GM21367 (cell line): Measurements from ENCODE around the gene SEC11A.

Experiments
- ATAC-seq: cut with Tn5 transposase; IDR thresholded peaks from one replicate; pipeline ENCODE4 v1.9.1; 2021; ENCODE audit not compliant: unreplicated experiment

The SEC11A gene

GRCh38 chr15:84685304-84685703 lies 30.6 kb downstream of the SEC11A start:
- ATAC-seq: no peak

GRCh38 chr15:84684092-84684491 lies 31.8 kb downstream of the SEC11A start:
- ATAC-seq: no peak

DNA sequence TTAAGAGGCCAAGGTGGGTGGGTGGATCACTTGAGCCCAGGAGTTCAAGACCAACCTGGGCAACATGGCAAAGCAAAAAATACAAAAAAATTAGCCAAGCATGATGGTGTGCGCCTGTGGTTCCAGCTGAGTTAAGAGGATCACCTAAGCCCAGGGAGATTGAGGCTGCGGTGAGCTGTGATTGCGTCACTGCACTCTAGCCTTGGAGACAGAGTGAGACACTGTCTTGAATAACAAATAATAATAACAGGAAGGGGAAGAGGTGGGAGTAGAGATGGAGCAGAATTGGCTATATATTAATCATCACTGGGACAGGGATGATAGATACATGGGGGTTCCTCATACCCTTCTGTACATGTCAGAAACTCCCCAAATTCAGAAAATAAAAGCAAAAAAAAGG lies 34.1 kb downstream of the SEC11A start:
- ATAC-seq: no peak

GRCh38 chr15:84671211-84671610 lies 44.7 kb downstream of the SEC11A start:
- ATAC-seq: no peak

GRCh38 chr15:84669726-84670125 lies 46.2 kb downstream of the SEC11A start:
- no peak for ATAC-seq

DNA sequence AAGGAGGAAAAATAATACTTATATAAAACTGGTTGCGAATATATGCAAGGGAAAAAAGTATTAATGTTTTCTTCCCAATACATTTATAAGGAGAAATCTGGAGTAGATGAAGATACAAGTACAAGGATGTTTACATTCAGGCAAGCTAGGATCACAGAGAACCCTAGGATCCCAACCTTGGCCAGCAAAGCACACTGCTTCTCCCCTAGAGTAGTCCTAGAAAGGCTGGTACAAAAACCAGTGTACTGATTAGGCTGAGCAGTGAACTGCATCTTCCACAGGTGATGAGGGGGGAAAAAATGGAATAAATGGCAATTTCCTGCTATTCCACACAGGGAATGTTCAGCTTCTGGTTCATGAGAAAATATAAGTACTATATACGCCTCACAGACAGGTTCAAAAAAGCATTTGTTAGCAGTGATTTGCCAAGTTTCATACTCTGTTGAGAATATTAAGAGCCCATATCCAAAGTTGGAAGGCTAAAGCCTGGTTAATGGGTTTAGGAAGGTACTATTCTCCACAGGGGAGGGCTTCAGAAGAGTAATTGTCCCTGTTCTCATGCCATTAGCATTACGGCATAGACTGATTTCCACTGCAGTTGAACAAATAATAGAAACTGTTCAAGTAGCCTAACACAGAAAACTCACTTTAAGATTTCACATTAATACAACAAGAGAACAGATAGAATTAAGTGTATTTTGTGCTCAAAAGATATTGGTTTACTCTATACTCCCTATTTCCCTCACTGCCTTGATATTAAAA lies 47.5 kb downstream of the SEC11A start:
- ATAC-seq: no peak

GRCh38 chr15:84666373-84666772 lies 49.6 kb downstream of the SEC11A start:
- no peak for ATAC-seq

DNA sequence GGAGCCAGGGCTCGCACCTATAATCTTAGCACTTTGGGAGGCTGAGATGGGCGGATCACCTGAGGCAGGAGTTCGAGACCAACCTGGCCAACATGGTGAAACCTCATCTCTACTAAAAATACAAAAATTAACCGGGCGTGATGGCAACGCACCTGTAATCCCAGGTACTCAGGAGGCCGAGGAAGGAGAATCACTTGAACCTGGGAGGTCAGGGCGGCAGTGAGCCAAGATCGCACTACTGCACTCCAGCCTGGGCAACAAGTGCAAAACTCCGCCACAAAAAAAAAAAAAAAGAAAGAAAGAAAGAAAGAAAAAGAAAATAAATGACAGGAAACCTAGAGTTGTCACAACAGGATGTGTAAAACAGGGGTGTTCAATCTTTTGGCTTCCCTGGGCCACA lies 54.9 kb downstream of the SEC11A start:
- ATAC-seq: no peak

- ATAC-seq: no peak
Measured at GRCh38 chr15:84659904-84660781, 55.8 kb downstream of the SEC11A start.

DNA sequence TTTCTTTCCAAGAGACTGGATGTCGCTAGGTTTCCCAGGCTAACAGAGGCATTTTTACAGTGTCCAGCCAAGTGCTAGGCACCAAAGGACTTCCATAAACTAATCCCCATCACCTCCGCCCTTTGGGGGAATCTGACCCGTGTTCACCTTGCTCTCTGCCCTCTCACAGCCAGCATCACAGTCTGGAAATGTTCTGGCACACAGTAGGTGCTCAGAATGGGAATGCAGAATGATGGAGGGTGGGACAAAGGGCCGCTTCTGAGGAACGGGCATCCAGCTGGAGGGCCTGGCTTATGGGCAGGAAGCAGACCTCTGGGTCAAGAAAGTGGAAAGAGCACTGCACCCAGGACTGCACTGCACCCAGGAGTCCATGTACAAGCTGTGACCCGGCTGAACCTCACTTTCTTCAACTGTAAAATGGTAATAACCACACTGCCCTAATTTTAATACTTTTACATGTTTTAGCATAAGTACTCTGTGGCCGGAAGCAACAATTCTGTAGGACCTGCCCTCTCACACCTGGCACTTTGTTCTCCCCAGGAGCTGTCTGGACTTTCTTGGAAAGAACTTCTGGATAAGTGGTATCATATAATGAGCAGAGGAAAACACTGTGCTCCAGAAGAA lies 57.0 kb downstream of the SEC11A start:
- ATAC-seq: no peak

DNA sequence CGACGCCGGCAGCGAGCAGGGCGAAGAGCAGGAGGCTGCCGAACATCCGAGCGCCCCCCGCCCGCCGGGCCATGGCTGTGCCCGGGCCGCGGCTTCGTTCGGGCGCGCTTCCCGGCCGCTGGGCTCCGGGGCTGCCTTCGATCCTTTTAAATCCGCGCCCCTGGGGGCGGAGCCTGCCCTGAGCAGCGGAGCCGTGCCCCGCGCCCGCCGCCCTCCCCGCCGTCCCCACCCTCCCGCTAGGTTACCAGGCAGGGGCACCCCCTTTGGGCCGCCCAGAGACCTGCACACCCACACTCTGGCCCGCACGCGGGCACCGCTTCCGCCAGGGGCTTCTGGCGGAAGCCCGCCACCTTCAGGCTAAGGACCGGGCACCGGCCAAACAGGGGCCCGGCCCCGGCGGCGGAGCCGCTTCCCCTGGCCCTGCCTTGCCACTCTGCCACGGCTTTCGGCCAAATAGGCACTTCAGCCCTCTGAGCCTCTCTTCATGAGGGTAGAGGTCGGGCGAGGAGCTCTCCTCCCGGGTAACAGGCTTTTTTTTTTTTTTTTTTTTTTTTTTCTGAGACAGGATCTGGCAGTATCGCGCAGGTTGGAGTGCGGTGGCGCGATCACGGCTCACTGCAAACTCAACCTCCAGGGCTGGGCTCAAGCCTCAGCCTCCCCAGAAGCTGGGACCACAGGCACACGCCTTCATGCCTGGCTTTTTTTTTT lies 57.7 kb downstream of the SEC11A start, which contains the start of gene NMB:
Gene NMB (minus strand): TSS at position 120 of the 708 bp plus-strand sequence. CDS start 47 bp downstream, at position 73.
- peak; percentile 42 for ATAC-seq

DNA sequence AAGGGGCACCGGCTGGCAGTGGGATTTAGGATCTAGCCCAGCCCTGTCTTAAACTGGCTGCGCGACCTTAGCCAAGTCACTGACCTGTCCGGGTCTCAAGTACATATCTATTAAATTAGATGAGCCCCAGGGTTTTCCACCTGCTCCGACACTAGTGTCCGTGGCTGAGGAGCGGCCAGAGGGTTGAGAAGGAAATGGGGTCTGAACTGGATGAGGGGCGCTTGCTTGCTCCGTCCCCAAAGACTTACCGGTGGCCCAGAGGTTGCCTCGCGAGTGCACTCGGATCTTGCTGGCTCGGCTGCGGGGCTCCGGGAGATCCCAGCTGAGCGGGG lies 58.2 kb downstream of the SEC11A start:
- ATAC-seq: no peak

DNA sequence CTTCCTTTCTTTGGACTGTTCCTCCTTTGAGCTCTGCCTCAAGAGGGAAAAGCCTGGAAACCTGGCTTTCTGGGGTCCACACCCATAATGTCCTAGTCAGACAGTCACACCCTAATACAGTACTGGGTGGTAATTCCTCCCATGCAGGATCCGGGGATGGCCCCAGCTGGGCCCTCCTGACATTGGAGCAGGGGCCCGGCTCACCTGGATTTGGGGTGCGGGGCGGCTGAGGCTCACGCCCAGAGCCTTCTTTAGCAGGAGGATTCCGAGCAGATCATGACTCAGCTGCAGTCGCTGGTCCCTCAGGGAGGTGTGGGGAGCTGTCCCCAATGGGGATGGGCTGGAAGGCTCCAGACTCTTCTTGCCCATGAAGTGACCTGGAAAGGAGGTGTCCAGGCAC lies 59.0 kb downstream of the SEC11A start:
- ATAC-seq: no peak

- ATAC-seq: peak; percentile 41
Measured at GRCh38 chr15:84654689-84655453, 61.1 kb downstream of the SEC11A start.

GRCh38 chr15:84653910-84654688 lies 61.8 kb downstream of the SEC11A start, which contains the start of gene WDR73:
TSS of gene WDR73 (minus strand) at chr15:84654283. CDS start at chr15:84654274, 9 bp downstream.
- ATAC-seq: peak; percentile 82

- no peak for ATAC-seq
Measured at GRCh38 chr15:84653584-84653909, 62.4 kb downstream of the SEC11A start.

DNA sequence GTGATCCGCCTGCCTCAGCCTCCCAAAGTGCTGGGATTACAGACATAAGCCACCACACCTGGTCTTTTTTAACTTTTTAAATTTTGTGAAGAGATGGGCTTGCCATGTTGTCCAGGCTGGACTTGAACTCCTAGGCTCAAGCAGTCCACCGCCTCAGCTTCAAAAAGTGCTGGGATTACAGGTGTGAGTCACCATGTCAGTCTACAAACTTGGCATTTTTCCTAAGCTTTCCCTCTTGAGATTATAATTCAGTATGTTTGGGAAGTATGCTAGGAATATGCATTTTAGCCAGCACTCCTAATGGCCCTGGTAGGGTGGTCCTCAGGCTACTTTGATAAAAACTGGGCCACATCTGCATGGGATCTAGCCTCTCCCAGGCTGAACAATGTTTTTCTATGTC lies 66.2 kb downstream of the SEC11A start:
- no peak for ATAC-seq

- ATAC-seq: no peak
Measured at GRCh38 chr15:84648539-84648938, 67.4 kb downstream of the SEC11A start.

- no peak for ATAC-seq
Measured at GRCh38 chr15:84647726-84648125, 68.2 kb downstream of the SEC11A start.

- no peak for ATAC-seq
Measured at GRCh38 chr15:84645997-84646396, 69.9 kb downstream of the SEC11A start.
